ENCODE data around the gene TMCC3. TPM values are rescaled to one million over a fixed set of nuclear protein-coding genes. Genes with fewer than 3 reads are reported as not detected.

The TMCC3 gene
- 0.36 and 1.1 TPM in 2 replicates for total RNA-seq

GRCh38 chr12:94650143-94651056 is at the start of gene TMCC3:
Gene TMCC3, minus strand, starts transcription at chr12:94650557. Its CDS starts 127 bp downstream, at chr12:94650430.

Other genes with a start within 250 kb of the TMCC3 start
- gene CEP83, start 190.7 kb downstream of the TMCC3 start, total RNA-seq = 2.9 and 4.1 TPM in 2 replicates

All from cardiac atrium fibroblast (primary cell).